Non-pigmented ciliary epithelial cell (primary cell): ENCODE data around the gene ATP6AP1.

Experiments
- DNase-seq: peaks from one replicate; pipeline ENCODE4 v3.0.0-alpha.2; 2010; ENCODE audit warnings: low read depth

Gene ATP6AP1

GRCh38 chrX:154446430-154446829 is 18.0 kb downstream of the ATP6AP1 start:
- no peak for DNase-seq

- no peak for DNase-seq
Observed at GRCh38 chrX:154448484-154448883, 20.0 kb downstream of the ATP6AP1 start.

GRCh38 chrX:154449618-154450017 is 21.1 kb downstream of the ATP6AP1 start:
- no peak for DNase-seq

GRCh38 chrX:154450312-154450711 is 21.8 kb downstream of the ATP6AP1 start:
- DNase-seq: no peak

- DNase-seq: no peak
Observed at GRCh38 chrX:154452823-154453222, 24.3 kb downstream of the ATP6AP1 start.

- no peak for DNase-seq
Observed at GRCh38 chrX:154457491-154458115, 29.1 kb downstream of the ATP6AP1 start.

- no peak for DNase-seq
Observed at GRCh38 chrX:154458116-154458953, 29.9 kb downstream of the ATP6AP1 start, which contains the start of gene PLXNA3. Gene PLXNA3 (plus strand): TSS chrX:154458281. CDS start chrX:154460184, 1,903 bp downstream.

- DNase-seq: no peak
Observed at GRCh38 chrX:154458954-154459778, 30.7 kb downstream of the ATP6AP1 start.

GRCh38 chrX:154459832-154460231 is 31.4 kb downstream of the ATP6AP1 start:
- no peak for DNase-seq

- no peak for DNase-seq
Observed at GRCh38 chrX:154460326-154460725, 31.8 kb downstream of the ATP6AP1 start.

GRCh38 chrX:154462396-154462795 is 33.9 kb downstream of the ATP6AP1 start:
- DNase-seq: no peak

GRCh38 chrX:154463611-154464220 is 35.2 kb downstream of the ATP6AP1 start:
- no peak for DNase-seq

GRCh38 chrX:154464806-154465365 is 36.4 kb downstream of the ATP6AP1 start:
- no peak for DNase-seq

GRCh38 chrX:154465601-154466000 is 37.1 kb downstream of the ATP6AP1 start:
- no peak for DNase-seq

- no peak for DNase-seq
Observed at GRCh38 chrX:154466036-154466435, 37.6 kb downstream of the ATP6AP1 start.

GRCh38 chrX:154466907-154467306 is 38.4 kb downstream of the ATP6AP1 start:
- no peak for DNase-seq

GRCh38 chrX:154467556-154467955 is 39.1 kb downstream of the ATP6AP1 start:
- no peak for DNase-seq

- no peak for DNase-seq
Observed at GRCh38 chrX:154468217-154468616, 39.7 kb downstream of the ATP6AP1 start.

GRCh38 chrX:154469114-154469513 is 40.6 kb downstream of the ATP6AP1 start:
- no peak for DNase-seq

GRCh38 chrX:154469880-154470279 is 41.4 kb downstream of the ATP6AP1 start:
- no peak for DNase-seq

- no peak for DNase-seq
Observed at GRCh38 chrX:154470434-154470833, 42.0 kb downstream of the ATP6AP1 start.
